GM18520 (cell line): ENCODE data around the gene CEP170.
"Not testable (repeated sequence)": the region's sequence is repeated elsewhere in the genome, so short reads cannot be mapped to it uniquely, and the experiment has no call there.

ENCODE experiments used
- ATAC-seq: cut with Tn5 transposase; IDR thresholded peaks from one replicate; pipeline ENCODE4 v1.9.1; 2021; ENCODE audit not compliant: unreplicated experiment

CEP170 gene

DNA sequence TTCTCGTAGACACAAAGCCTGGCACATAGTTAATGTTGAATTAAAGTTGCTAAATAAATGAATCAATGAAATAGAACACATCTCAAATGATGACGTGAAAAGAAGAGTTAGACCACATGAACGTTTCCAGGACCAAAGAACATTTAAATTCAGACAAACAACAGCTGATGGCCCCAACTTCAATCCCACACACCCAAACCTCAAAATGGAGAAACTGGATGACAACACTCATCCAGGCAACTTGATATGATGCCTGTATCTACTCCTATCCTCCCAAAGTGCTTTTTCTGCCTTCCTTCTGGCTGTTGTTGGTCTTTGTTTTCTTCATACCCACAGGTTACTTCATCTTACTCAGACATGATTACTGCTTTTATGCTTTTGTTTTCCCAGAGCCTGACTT is 71.9 kb downstream of the CEP170 start:
- not testable (repeated sequence) for ATAC-seq

DNA sequence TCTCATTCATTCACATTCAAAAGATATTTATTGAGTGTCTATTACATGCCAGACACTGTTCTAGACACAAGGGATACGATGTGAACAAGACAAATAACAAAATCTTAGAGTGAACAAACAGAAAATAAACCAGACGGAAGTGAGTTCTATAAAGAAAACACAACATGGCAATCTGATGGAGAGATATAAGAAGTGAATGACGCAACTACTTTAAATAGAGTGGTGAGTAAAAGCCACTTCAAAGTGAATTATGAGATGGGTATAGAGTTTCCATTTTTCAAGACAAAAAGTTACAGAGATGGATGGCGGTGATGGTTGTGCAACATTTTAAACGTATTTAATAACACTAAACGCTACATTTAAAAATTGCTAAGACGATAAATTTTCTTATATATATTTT is 75.4 kb downstream of the CEP170 start:
- ATAC-seq: no peak

GRCh38 chr1:243177792-243178191 is 77.3 kb downstream of the CEP170 start:
- ATAC-seq: not testable (repeated sequence)

DNA sequence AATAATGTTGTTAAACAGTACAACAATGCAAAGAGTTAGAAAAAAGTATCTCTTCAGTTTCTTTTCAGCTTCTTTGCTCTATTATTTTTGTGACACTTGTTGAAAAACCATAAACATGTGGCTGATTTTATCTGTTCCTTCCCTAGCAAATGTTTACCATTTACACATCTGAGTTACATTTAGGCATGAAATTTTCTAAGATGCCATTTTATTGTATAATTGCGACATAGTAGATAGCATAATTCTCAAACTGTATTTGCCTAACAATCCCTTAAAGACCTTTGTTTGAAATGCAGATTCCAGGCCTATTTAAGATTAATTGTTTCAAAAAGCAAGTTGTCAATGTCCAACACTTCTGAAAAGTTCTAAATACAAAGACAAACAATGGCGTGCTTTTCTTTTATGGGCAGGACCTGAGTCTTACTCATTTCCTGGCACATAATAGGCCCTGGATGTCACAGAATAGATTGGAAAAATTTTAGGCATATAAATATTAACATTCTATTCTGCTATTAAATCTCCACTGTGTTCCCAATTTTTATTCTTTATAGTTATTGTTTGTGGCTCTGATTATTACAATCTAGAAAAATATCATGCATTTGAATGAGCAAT is 81.2 kb downstream of the CEP170 start:
- not testable (repeated sequence) for ATAC-seq

DNA sequence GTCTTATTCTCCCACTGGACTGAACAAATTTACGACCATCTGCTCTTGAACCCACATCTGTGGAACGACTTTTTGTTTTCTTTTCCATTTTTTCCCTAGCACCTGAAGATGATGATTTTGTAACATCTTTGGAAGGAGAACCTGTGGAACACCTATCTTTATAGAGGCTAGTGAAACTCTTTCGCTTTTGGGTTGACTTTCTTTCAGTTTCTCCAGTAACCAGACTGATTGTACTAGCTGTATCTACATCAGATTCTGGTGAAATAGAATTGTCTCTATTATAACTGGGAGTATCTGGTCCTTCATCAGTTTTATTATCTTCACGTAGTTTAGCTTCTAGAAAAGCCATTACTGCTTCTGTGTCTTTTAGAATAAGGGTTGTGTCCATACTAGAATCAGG is 90.2 kb downstream of the CEP170 start:
- not testable (repeated sequence) for ATAC-seq

DNA sequence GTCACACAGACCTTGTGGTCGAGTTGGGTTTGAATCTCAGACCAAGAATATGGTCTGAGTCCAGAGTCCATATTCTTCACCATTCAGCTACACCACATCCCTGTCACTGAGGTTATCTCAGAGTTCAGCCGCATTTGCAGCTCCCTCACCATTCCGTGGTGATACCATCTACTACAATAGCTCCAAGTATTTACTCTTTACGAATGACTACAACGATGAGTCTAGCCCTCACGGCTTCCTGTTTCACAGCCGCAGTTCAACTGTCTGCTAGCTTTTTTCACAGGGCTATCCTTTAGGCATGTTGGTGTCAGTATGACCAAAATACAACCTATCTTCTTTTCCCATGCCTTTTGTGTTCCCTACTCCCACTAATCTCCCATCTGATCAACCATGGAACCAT is 104.2 kb downstream of the CEP170 start:
- ATAC-seq: not testable (repeated sequence)

GRCh38 chr1:243149120-243149519 is 106.0 kb downstream of the CEP170 start:
- ATAC-seq: not testable (repeated sequence)

DNA sequence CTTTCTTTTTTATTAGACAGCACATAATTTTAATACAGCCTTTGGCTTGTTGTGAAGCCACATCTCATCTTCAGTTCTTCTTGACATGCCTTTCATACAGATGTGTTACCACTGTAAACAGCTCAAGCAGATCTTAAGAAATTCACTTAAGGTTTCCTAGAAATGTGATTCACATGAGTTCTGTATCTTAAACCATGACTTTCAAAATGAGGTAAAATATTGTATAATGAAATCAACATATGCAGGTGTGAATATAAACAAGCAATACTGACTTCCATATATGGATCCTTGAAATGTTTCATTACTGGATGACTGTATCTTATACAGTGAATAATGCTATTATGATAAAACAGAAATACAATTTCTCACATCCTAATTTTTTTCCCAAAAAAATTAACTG is 107.7 kb downstream of the CEP170 start:
- ATAC-seq: not testable (repeated sequence)

DNA sequence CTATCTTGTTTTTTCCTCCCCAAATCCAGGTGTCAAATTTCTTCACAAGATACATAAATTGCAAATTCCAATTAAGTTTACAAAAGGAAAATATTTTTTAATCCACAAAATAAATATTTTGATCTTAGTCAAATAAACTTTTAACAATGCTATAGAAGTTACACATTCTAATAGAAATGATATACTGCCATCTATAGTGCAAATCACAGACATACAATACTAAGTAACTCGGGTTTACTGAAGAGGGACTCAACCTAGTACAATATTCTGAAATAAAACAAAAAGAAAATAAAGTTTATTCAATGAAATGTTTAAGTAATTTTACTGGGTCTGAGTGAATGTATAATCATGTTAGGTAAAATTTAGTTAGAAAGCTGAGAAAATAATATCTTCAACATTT is 114.6 kb downstream of the CEP170 start:
- not testable (repeated sequence) for ATAC-seq

- ATAC-seq: not testable (repeated sequence)
These were observed 132.1 kb downstream of the CEP170 start for GRCh38 chr1:243122876-243123409.

- not testable (repeated sequence) for ATAC-seq
These were observed 133.1 kb downstream of the CEP170 start for GRCh38 chr1:243121939-243122338.

DNA sequence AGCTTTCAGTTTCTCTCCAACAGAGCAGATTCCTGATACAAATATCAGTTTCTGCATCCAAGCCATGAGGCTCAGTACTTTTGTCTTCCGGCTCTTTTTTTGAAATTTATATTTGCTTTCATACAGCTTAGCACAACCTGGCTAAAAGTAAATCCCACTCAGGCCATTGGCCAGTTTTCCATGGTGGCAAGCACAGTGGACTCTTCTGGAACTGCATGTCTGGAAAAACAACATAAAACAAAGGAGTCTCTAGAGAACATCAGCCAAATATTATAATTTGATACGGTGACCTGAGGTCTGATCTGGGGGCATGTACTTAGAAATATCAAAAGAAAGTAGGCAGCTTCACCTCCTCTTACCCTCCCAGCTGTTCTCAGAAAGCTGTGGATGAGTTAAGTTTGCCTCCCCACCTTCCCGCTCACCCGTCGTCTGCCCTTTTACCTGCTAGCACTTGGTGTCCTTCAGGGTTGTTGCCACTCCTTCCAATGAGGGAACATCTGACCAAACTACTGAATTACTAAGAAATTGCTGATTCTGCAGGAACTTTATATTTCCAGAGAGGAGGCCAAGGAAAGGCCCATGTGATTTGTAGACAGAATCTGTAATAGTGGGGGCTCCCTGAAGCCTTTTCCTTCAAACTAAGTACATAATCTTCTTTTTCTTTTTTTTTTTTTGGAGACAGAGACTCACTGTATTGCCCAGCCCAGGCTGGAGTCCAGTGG is 136.3 kb downstream of the CEP170 start:
- not testable (repeated sequence) for ATAC-seq

GRCh38 chr1:243116187-243116586 is 138.9 kb downstream of the CEP170 start:
- not testable (repeated sequence) for ATAC-seq

DNA sequence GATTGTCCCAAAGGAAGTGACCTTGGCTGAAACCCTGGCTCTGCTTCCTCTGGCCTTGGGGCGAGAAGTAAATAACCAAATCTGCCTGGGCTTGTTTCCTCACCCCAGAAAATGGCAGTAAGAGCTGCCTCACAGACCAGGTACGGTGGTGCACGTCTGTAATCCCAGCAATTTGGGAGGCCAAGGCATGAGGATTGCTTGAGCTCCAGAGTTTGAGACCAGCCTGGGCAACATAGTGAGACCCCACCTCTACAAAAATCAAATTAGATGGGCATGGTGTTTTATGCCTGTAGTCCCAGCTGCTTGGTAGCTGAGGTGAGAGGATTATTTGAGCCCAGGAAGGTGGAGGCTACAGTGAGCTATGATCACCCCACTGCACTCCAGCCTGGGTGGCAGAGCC is 140.3 kb downstream of the CEP170 start:
- peak; percentile 12 for ATAC-seq

DNA sequence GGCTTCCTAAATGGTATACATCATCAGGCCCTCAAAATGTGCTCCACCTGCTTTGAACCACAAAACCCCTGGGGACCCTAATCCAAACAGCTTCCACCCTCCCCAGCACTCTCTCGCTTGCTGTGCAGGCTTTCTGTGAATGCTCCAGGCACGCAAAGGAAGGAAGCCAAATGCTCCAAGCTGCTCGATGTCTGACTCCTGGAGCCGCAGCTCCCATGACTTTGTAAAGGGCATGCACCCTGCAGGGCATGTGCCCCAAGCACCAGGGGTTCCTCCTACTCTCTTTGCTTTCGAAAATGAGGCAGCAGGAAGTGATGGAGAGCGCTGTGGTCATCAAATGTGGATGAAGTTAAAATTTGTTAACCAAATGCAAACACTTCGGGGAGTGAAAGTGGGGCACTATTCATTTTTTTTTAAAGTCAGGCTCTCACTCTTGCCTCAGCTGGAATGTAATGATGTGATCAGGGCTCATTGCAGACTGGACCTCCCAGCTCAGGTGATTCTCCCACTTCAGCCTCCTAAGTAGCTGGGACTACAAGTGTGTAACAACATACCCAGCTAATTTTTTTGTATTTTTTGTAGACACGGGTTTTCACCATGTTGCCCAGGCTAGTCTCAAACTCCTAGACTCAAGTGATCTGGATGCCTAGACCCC is 140.9 kb downstream of the CEP170 start:
- peak; percentile 73 for ATAC-seq

GRCh38 chr1:243107171-243107570 is 147.9 kb downstream of the CEP170 start:
- ATAC-seq: not testable (repeated sequence)

GRCh38 chr1:243105652-243106332 is 149.3 kb downstream of the CEP170 start:
- not testable (repeated sequence) for ATAC-seq

DNA sequence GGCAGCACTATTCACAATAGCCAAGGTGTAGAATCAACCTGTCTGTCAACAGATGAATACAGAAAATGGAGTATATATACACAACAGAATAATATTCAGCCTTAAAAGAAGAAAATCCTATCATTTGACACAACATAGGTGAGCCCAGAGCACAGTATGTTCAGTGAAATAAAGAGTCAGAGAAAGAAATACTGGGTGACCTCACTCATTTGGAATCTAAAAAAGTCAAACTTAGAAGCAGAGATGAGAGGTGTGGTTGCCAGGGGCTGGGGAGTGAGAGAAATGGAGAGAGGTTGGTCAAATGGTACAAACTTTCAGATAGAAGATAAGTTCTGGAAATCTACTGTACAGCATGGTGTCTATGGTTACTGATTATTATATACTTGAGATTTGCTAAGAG is 150.0 kb downstream of the CEP170 start:
- ATAC-seq: not testable (repeated sequence)

DNA sequence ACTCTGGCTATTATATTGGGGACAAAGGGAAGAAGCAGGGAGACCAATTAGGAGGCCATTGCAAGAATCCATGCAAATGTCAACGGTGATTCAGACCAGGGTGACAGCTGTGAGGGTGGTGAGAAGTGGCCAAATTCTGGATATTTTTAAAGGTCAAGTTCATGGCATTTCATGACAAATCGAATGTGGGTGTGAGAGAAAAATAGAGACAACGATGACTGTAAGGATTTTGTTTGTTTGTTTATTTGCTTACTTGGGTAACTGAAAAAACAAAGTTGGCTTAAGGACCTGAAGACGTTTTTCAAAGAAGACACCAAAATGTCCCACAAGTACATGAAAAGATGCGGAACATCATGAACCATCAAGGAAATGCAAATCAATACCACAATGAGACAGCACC is 150.6 kb downstream of the CEP170 start:
- not testable (repeated sequence) for ATAC-seq

DNA sequence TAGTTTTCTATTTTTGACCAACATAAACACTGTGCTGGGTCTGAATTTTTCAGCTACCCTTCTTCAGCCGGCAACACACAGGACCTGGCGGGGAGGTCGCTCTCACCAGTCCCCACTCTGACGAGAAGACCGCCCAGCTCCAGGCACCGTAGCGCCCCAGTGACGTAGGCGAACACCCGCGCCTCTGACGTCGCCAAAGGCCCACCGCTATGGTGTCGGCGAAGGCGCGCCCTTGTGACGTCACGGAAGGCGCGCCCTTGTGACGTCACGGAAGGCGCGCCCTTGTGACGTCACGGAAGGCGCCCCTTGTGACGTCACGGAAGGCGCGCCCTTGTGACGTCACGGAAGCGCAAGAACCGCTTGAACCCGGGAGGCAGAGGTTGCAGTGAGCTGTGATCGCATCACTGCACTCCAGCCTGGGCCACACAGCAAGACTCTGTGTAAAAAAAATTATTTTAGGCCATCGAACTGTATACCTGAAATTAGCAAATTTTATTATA is 153.5 kb downstream of the CEP170 start:
- ATAC-seq: not testable (repeated sequence)

DNA sequence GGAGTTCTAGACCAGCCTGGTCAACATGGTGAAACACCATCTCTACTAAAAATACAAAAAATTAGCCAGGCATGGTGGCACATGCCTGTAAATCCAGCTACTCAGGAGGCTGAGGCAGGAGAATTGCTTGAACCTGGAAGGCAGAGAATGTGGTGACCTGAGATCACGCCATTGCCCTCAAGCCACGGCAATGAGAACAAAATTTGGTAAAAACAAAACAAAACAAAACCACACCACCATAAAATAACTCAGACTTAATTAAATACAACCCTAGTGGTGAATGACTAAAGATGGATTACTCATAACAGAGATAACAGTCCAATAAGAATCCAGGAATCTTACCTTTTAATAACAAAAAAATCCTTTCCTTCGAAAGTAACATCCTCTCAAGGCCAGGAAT is 167.7 kb downstream of the CEP170 start:
- not testable (repeated sequence) for ATAC-seq
